ENCODE results near the gene PPP4R4. TPM values are rescaled to one million over a fixed set of nuclear protein-coding genes. Genes with fewer than 3 reads are reported as not detected.
"Not testable (repeated sequence)": the region's sequence is repeated elsewhere in the genome, so short reads cannot be mapped to it uniquely, and the experiment has no call there.

PPP4R4 gene
- polyA plus RNA-seq, 1 donor from 2014 or later, result 4.8 TPM

- not testable (repeated sequence) for H3K79me2 ChIP-seq (replicated peaks; ENCODE audit: insufficient read depth, low read length); H3K9ac ChIP-seq (ENCODE audit: low read length); H3K9me2 ChIP-seq (ENCODE audit: insufficient read depth, low read length); H3K4me2 ChIP-seq (ENCODE audit: low read length); H3K36me3 ChIP-seq (ENCODE audit: insufficient read depth, low read length); H3K27ac ChIP-seq (ENCODE audit: low read length); H3K4me3 ChIP-seq (ENCODE audit: low read length); H4K20me1 ChIP-seq (ENCODE audit: insufficient read depth); H3K9me3 ChIP-seq (ENCODE audit: low read length); H3K27me3 ChIP-seq (ENCODE audit: insufficient read depth, low read depth, low read length); H3F3A ChIP-seq (ENCODE audit: insufficient read depth, low read length, poor library complexity, severe bottlenecking); H2AFZ ChIP-seq (ENCODE audit: low read depth, low read length)
These were observed 102.9 kb downstream of the PPP4R4 start for GRCh38 chr14:94276898-94277561.

GRCh38 chr14:94278731-94279130, 104.6 kb downstream of the PPP4R4 start:
- H3K9ac ChIP-seq (ENCODE audit: low read length), result no peak overlapping the region
- H3F3A ChIP-seq (ENCODE audit: insufficient read depth, low read length, poor library complexity, severe bottlenecking), result no peaks in the 10 kb centered on the region
- H3K79me2 ChIP-seq (replicated peaks; ENCODE audit: insufficient read depth, low read length), result no peaks in the 10 kb centered on the region
- TF ChIP-seq EP300 (conservative IDR thresholded peaks at IDR 0.05; ENCODE audit: poor library complexity, severe bottlenecking) (no peak), RAD21 (conservative IDR thresholded peaks at IDR 0.05) (no peak), EZH2 (IDR thresholded peaks at IDR 0.05; ENCODE audit: borderline replicate concordance, insufficient read depth, low read length, poor library complexity, severe bottlenecking) (no peak), REST (IDR thresholded peaks at IDR 0.05; ENCODE audit: borderline replicate concordance) (no peak), MXI1 (conservative IDR thresholded peaks at IDR 0.05; ENCODE audit: poor library complexity, severe bottlenecking) (no peak), TAF1 (IDR thresholded peaks at IDR 0.05; ENCODE audit: low read depth) (no peak), SMC3 (conservative IDR thresholded peaks at IDR 0.05; ENCODE audit: poor library complexity) (no peak), CTCF (IDR thresholded peaks at IDR 0.05; ENCODE audit: poor library complexity, severe bottlenecking) (no peak), POLR2AphosphoS5 (IDR thresholded peaks at IDR 0.05) (no peak)
- H2AFZ ChIP-seq (ENCODE audit: low read depth, low read length), result no peak overlapping the region
- no peak overlapping the region for H3K4me2 ChIP-seq (ENCODE audit: low read length)
- no peaks in the 10 kb centered on the region for H4K20me1 ChIP-seq (ENCODE audit: insufficient read depth)
- H3K4me3 ChIP-seq (ENCODE audit: low read length), result no peak overlapping the region
- no peaks in the 10 kb centered on the region for H3K9me3 ChIP-seq (ENCODE audit: low read length)
- H3K27me3 ChIP-seq (ENCODE audit: insufficient read depth, low read depth, low read length), result no peaks in the 10 kb centered on the region
- H3K27ac ChIP-seq (ENCODE audit: low read length), result no peak overlapping the region
- no peaks in the 10 kb centered on the region for H3K9me2 ChIP-seq (ENCODE audit: insufficient read depth, low read length)
- H3K36me3 ChIP-seq (ENCODE audit: insufficient read depth, low read length), result no peaks in the 10 kb centered on the region
